Measurements from ENCODE around the gene LUZP1.
"Not testable (repeated sequence)": the region's sequence is repeated elsewhere in the genome, so short reads cannot be mapped to it uniquely, and the experiment has no call there.

LUZP1 gene

DNA sequence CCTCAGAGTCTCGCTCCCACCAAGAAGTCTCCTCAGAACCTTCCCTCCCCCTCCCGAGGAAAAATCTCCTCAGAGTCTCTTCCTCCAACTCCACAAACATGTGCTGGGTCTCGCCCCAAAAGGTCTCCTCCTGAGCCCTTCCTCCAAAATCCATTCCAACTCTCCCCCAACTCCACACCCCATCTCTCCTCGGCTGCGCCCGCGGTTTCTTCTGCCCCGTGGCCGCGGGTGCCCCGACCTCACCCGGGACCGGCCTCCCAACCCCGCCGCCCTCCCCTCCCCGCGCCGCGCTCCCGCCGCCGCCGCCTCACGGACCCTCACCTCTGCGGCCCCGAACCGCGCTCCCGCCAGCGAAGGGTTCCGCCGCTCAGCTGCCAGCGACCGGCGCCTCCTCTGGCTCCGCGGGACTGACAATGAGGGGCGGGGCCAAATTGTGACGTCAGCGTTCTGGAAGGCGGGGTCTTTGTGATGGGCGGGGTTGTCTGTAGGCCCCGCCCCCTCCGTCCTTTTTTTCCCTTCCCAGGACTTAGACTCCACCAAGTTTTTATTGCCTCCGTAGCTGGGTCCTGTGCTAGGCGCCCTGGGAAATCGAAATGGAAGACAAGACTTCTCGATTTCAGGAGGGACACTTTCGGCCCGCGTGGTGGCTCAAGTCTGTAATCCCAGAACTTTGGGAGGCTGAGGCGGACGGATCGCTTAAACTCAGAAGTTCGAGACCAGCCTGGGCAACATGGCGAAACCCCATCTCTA is at the start of gene LUZP1:
TSS of gene LUZP1 (minus strand) at position 412 of the 750 bp plus-strand sequence.
- DNase-seq = peak; percentile 87 to 90

DNA sequence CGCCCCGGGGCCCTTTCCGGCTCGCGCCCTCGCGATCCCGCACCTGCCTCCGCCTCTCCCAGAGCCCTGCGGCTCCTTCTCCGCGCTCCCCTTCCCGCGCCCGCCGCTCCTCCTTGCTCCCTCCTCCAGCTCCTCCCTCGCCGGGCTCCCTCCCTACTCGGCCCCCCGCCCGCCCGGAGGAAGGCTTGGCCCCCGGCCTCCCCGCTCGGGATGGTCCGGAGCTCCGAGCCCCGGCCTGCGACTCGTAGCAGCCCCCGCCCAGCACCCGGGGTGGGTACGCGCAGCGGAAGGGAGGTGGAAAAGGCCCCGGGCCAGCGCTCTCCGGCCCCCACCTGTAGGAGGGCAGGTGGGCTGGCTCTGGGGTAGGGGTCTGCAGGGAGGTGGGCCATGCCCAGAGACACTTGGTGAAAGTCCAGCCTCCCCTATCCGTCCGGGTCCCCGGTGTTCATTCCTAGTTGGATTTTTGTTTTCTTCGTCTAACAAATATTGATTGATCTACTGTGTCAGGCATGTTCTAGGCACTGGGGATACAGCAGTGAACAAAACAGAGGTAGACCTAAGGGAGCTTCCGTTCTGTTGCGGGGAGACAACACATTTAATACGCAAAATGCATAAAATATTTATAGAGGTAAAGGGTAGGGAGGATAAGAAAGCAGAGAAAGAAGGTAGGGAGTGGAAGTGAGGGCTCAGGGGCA is 48.9 kb upstream of the LUZP1 start, which contains the start of gene HTR1D:
TSS of gene HTR1D (minus strand) at position 82 of the 695 bp plus-strand sequence. CDS start 23,283 bp downstream, outside the sequence.
- no peak for DNase-seq

DNA sequence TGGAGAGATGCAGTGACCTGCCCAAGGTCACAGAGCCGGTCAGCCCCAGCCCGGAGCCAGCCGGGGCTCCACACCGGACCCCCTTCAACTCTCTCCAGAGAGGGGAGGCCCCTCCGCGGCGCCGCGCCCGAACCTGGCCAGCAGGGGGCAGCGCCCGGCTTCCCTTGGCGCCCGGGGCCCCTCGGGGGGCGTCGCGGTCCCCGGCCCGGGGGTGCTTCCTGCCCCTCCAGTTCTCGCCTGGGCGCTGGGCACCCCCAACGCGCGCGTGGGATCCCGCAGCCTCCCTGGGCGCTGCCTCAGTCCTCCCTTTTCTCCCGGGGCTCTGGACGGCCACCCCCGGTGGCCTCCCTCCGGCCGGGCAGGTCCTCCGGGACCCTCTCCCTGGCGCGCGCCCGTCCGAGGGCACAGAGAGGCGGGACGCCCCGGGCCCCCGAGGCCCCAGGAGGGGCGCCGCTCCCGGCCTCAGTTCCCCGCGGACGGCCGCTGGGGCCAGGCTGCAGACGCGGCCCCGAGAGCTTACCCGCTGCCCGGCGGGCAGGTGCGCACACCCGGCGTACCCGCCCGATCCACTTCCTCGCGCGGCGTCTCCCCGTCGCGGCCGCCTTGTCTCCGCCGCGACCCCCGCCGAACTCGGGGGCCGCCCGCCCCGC is 48.2 kb upstream of the LUZP1 start:
- DNase-seq = peak; percentile 33 to 51

DNA sequence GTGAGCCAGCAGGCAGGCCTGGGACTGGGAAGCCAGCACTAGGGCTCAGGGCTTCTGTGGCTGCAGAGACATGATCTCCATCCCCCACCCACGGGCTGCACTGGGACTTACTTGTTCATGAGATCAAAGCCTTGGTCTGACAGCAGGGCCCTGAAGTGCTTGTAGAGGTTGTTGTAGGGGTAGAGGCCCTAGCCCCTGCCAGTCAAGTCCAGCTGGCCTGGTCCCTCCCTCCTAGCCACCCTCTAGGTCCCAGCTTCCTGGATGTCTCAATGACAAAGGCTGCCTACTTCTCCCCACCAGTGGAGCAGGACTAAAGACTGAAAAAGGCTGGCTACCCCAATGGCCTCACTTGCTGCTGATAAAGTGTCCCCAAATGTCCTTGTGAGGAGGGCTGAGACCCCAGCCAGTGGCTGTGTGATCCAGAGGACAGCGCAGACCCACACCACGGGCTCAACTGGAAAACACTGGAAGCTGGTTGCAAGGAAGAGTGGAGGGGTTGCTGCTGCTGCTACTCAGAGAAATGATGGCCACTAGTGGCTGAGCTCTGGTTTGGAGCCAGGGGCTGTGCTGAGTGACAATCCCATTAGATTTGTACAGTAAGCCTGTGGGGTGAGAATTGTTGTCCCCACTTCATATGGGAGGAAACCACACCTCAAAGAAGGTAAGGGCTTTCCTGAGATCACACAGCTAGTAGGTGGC is 47.2 kb upstream of the LUZP1 start:
- DNase-seq = no peak

DNA sequence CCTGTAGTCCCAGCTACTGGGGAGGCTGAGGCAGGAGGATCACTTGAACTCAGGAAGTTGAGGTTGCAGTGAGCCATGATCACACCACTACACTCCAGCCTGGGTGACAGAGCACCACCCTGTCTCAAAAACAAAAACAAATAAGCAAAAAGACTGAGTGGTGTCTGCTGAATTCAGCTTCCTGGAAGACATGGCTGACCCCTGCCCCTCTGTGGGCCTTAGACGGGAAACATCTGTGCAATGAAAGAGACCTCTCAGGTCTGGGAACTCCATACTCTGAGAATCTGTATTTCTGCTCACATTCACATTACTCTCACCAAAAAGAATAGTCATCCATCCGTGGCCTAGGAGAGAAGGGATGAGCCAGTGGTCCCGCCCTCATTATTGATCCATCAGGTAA is 46.6 kb upstream of the LUZP1 start:
- no peak for DNase-seq

DNA sequence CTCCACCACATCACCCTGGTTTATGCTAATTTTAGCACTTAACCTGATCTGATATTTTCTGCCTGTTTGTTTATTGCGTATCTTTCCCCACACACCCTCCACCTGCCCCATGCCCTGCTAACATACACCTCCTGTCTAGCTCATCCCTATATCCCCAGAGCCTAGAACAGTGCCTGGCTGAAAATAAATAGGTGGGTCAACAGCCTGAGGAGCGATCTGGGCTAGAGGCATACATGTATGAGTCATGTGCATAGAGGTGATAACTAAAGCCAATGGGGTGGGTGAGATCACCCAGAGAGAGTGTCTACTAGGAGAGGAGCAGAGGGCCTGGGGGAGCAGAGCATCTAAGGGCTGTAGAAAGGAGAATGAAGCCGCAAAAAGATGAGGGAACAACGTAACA is 46.0 kb upstream of the LUZP1 start:
- DNase-seq = no peak

DNA sequence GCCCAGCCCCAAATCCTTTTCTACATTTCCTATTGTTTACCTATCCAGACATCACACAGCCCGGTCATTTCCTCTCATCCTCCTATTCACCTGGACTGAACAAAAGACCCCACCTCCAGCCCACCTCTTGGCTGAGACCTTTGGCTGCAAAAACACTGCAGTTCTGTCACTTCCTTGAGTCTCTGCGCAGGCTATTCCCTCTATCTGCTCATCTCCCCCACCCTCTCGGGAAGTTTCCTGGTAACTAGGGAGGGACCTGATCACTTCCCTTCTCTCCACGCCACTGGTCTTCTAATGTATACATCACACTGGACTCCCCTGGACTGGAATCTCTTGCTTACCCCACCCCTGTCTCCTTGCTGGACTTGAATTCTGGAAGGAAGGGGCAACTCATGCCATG is 43.3 kb upstream of the LUZP1 start:
- no peak for DNase-seq

DNA sequence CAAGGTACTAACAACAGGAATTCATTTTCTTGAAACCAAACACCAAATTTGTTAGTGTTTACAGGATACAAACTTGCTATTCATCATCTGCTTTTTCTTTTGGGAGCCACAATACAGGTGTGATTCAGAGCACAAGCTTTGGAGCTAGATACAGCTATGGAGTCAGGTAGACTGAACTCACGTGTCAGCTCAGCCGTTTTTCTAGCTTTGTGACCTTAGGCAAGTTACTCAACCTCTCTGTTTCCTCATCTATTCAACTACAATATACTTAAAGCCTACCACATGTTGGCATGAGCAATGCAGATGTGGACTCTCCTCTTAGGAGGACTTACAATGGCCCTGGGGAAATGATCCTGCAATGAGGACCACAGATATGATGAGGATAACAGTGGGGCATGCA is 42.3 kb upstream of the LUZP1 start:
- DNase-seq = no peak

DNA sequence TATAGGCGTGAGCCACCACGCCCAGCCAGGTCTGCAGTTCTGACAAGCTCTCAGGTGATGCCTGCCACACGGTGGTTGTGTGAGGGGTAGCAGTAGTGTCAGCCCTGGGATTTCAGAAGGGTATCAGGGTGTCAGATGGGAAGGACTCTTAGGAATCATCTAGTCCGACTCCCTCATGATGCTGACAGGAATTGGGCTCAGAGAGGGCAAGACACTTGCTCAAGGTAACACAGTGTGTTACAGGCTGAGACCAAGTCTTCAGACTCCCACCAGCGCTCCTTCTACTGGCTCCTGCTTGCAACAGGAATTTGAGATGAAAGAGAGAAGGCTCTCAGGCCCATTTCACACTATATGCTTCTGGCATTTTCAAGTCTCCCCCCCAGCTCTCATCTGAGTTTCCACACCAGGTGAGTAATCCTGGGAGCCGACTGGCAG is 41.7 kb upstream of the LUZP1 start:
- DNase-seq = peak in 1 of 2 donors; percentile 5

DNA sequence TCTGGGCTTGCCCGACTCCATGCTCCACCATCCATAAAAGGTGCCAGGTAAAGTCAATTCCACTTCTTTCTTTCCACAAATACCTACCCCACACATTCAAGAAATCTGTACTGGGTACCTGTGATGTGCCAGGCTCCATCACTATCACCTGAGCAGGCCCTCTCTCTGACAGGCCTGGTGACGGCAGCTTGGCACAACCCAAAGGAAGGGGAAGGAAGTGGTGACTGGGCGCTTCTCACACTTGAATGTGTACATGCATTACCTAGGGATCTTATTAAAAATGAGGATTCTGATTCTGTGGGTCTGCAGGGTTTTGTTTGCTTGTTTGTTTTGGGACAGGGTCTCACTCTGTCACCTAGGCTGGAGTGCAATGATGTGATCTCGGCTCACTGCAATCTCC is 41.1 kb upstream of the LUZP1 start:
- DNase-seq = no peak

DNA sequence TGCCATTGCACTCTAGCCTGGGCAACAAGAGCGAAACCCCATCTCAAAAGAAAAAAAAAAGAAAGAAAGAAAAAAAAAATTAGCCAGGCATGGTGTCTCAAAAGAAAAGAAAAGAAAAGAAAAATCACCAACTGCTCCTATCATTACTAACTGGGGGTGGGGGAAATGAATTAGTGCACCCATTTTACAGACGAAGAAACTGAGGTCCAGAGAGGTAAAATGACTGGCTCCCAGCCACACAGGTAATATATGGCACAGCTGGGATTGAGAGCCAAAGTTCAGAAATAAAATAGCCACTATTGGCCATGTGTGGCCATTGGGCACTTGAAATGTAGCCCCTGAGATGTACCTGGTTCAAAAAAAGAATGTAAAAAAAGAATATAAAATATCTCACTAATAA is 39.9 kb upstream of the LUZP1 start:
- DNase-seq = no peak

DNA sequence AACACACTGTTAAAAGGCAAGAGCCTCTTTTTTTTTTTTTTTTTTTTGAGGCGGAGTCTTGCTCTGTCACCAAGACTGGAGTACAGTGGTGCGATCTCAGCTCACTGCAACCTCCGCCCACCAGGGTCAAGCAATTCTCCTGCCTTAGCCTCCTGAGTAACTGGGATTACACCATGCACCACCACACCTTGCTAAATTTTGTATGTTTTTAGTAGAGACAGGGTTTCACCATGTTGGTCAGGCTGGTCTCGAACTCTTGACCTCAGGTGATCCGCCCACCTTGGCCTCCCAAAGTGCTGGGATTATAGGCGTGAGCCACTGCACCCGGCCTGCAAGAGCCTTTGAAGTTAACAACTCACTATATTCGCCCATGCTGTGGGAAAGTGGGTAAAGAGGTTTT is 39.1 kb upstream of the LUZP1 start:
- not testable (repeated sequence) for DNase-seq

DNA sequence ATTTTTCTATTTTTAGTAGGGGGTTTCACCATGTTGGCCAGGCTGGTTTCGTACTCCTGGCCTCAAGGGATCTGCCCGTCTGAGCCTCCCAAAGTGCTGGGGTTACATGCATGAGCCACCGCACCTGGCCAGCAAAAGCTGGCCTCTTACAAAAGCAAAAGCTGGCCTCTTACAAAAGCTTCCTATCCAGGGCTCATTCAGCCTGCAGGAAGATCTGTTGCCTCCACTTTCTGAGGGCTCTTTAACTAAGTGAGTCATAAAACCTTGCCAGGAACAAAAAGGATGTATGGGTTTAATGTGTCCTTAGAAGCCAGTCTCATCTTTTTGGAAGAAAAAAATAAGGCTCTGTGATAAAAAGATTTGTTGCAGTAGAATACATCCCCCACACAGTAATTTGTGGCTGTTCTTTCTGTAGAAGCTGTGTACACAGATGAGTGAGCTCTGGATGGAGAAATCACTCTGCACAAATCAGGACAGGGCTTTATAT is 33.6 kb upstream of the LUZP1 start:
- DNase-seq = no peak

DNA sequence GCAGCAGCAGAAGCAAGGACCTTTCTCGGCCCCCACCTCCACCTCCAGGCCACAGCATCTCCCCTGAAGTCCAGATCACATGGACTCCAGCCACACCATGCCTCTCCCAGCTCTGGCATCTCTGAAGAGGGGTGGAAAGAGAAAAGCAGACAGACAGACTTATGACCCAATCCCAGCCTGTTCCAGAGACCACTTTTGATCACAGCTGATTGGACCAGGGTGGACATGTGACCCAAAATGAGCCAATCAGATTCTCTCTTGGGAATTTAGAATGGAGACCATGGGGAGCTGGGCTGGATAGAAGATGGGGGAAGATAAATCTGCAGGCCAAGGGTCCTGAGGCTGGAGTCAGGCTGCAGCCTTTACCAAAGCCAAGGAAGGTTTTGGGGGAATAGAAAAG is 32.2 kb upstream of the LUZP1 start:
- no peak for DNase-seq

DNA sequence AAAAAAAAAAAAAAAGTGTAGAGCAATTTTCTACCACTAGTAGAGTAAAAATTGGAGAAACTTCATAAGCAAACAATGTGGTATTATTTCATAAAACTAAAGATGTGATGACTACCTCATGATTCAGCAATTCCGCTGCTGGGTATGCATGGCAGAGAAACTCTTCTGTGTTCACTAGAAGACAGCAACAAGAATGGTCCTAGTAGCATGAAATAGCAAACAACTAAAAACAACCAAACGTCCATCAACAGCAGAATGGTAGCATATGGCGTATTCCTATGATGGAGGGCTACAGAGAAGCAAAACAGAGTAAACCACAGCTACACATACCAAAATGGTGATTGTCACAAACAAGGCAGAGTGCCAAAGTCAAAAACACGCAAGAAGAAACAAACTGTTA is 29.7 kb upstream of the LUZP1 start:
- no peak for DNase-seq

DNA sequence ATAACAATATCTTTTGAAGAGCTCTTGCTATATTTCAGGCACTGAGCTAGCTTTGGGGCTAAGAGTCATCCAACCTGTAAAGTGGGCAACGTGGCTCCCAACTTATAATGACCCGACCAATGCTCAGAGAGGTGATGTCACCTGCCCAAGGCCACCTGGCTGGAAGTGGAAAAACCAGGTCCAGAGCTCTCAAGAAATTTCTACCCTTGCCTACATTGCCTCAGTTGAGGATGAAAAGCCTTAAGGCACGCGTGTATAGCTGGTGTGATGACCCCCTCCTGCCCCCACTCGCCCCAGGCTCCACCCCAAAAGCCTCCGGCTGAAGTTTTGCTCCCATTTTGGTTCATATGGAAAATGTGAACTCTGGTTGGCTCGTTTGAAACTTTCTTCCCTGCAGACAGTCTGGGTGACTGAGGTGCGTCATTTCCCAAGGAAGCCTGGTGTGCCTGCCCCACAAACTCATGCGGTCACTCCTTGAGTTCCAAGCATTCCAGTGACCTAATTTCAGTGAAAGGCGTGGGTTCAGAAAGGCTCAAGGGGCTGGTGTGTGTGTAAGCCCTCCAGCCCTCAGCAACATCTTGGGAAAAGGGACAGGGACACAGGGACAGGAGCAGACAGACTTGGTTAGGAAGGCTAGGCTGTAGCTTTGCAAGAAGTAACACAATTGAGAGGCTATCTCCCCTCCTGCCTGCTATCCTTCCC is 28.1 kb upstream of the LUZP1 start:
- no peak for DNase-seq

DNA sequence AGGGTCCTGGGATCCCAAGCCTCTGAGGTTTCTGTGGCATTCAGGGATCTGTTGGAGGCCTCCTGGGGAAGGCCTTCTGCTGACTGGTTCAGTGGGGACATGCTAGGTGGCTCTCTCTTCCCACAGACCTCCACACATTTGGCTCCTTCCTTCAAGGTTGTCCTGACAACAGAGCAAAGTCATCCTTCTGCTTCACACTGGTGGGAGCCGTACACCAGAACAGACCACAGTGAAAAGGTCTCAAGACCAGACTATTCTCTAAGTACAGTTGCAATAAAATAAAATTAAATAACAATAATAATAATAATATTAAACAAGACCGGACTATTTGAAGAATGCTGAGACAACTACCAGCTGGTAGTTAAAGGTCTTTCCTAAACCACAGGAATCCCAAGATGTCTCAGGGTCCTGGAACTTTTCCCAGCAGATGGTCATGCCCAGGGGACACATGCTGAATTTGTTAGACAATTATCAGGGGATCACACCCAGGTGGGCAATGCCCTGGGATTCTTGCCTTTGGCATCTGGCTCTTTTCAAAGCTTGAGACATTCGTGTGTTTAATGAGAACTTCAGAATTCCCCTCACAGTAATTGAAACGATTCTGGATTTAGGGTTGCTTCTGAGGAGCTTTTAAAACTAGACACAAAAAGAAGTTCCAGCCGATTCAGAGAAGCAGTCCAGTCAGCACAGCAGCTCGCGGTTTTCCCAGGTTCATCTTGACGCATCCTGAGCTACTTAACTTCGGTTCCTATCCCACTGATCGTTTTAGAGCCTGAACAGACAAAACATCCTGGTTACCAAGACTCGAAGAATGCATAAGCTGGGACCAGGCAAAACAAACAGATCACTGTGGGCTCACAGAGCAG is 25.7 kb upstream of the LUZP1 start:
- DNase-seq = no peak

DNA sequence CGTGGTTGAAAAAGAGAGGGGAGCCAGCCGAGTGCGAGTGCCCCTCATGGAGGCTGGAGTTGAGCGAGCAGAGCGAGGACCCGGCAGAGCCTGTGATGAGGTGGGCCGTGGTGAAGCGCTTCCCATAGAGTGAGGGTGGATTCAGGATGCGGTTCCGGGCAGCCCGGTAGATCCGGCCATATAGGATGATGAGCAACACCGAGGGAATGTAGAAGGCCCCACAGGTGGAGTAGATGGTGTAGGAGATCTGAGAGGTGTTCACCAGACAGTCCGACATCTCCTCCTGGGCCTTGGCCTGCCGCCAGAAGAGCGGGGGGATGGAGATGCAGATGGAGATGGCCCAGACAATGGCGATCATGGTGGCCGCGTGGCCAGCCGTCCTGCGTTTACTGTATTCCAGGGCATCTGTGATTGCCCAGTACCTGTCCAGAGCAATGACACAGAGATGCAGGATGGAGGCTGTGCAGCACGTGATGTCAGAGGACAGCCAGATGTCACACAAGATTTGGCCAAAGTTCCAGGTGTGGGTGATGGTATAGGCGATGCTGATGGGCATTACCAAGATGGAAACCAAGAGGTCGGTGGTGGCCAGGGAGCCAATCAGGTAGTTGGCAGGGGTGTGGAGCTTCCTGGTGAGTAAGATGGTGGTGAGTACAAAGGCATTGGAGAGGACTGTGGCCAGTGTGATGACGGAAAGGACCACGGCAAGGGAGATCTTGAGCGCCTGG is 24.9 kb upstream of the LUZP1 start:
- no peak for DNase-seq

DNA sequence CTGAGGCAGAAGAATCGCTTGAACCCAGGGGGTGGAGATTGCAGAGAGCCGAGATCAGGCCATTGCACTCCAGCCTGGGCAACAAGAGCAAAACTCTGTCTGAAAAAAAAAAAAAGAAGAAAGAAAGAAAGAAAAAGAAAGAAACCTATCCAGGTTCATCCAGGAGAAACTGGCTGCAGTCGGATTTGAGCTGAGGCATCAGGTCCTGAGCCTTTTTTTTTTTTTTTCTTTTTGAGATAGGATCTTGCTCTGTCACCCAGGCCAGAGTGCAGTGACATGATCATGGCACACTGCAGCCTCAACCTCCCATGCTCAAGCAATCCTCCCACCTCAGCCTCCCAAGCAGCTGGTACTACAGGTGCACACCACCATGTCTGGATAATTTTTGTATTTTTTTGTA is 22.5 kb upstream of the LUZP1 start:
- no peak for DNase-seq

DNA sequence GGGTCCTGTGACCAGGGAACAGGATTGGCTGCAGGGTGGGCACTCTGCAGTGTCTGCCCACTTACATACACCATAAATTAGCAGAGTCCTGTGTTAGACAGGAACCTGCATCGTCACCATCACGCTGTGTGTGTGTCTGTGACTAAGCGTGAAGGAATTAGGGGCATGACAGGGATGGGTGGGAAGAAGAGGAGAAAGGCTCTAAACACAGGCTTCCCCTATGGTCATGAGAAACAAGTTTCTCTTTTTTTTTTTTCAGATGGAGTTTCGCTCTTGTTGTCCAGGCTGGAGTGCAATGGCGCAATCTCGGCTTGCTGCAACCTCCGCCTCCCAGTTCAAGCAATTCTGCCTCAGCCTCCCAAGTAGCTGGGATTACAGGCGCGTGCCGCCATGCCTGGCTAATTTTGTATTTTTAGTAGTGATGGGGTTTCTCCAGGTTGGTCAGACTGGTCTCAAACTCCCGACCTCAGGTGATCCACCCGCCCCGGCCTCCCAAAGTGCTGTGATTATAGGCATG is 20.3 kb upstream of the LUZP1 start:
- DNase-seq = not testable (repeated sequence)

Data from stimulated activated CD4-positive, alpha-beta T cell treated with anti-CD3 and anti-CD28 coated beads, Interleukin-2, amount 100 ng/mL, for 24 hours (primary cell).